Activated naive CD8-positive, alpha-beta T cell treated with anti-CD3 and anti-CD28 coated beads, Interleukin-2, amount 10 ng/mL, durations not matched to agents 7 days and 5 days (primary cell): ENCODE data around the gene PACS1. TPM values are rescaled to one million over a fixed set of nuclear protein-coding genes. Genes with fewer than 3 reads are reported as not detected.

Source experiments
- ATAC-seq: fragments of 150-1000 bp; cut with Tn5 transposase; one replicate; pipeline ENCODE4 v1.10.0; 2021; ENCODE audit warnings: low read depth, moderate library complexity
- POLR2A ChIA-PET: fragments of 350-600 bp; sonication (Branson Sonifier 250); formaldehyde crosslinking; loops from one replicate; lab custom pipeline; 2021; ENCODE audit warnings: antibody characterized with exemption; lab: Charles Lee
- DNase-seq: peaks from one replicate; pipeline ENCODE4 v3.0.0; 2021
- H3K27ac Mint-ChIP-seq: one replicate; pipeline ENCODE4 v1.8.0; 2022; ENCODE audit warnings: mild to moderate bottlenecking, mixed read lengths
- H3K27me3 Mint-ChIP-seq: one replicate; pipeline ENCODE4 v1.8.0; 2022; ENCODE audit warnings: mild to moderate bottlenecking, moderate library complexity, mixed read lengths
- H3K36me3 Mint-ChIP-seq: one replicate; pipeline ENCODE4 v1.8.0; 2021; ENCODE audit warnings: mild to moderate bottlenecking, mixed read lengths
- H3K4me1 Mint-ChIP-seq: one replicate; pipeline ENCODE4 v1.8.0; 2021; ENCODE audit warnings: mixed read lengths
- H3K4me3 Mint-ChIP-seq: one replicate; pipeline ENCODE4 v1.8.0; 2022; ENCODE audit warnings: mild to moderate bottlenecking, moderate library complexity, mixed read lengths
- H3K9me3 Mint-ChIP-seq: one replicate; pipeline ENCODE4 v1.8.0; 2021; ENCODE audit warnings: mixed read lengths
- total RNA-seq, 2 experiments: library from RNA; stranded (reverse); gene quantifications; one replicate each; pipeline ENCODE4 v1.2.3, GENCODE V29; 2021

PACS1 gene
- total RNA-seq, 2 experiments from 2014 or later, result 138 to 162 TPM

GRCh38 chr11:66204412-66204811, 134.3 kb downstream of the PACS1 start:
- POLR2A ChIA-PET, result no interaction called here
- H3K27me3 Mint-ChIP-seq, result no peaks in the 10 kb centered on the region
- H3K27ac Mint-ChIP-seq, result no peak overlapping the region
- H3K9me3 Mint-ChIP-seq, result peaks cover 16% of the 10 kb centered on the region
- H3K4me3 Mint-ChIP-seq, result no peak overlapping the region
- no peak for ATAC-seq
- peaks cover 3% of the 10 kb centered on the region for H3K4me1 Mint-ChIP-seq
- DNase-seq, result no peak
- peaks cover 21% of the 10 kb centered on the region for H3K36me3 Mint-ChIP-seq

- no peak for DNase-seq
- POLR2A ChIA-PET, result no interaction called here
- no peaks in the 10 kb centered on the region for H3K27me3 Mint-ChIP-seq
- H3K9me3 Mint-ChIP-seq, result peaks cover 4% of the 10 kb centered on the region
- no peak for ATAC-seq
- peaks cover 10% of the 10 kb centered on the region for H3K36me3 Mint-ChIP-seq
- H3K4me3 Mint-ChIP-seq, result no peak overlapping the region
- H3K27ac Mint-ChIP-seq, result no peak overlapping the region
- H3K4me1 Mint-ChIP-seq, result peaks cover 7% of the 10 kb centered on the region
These were observed 137.7 kb downstream of the PACS1 start for GRCh38 chr11:66207816-66208215.

GRCh38 chr11:66211100-66211499, 141.0 kb downstream of the PACS1 start:
- ATAC-seq, result no peak

GRCh38 chr11:66216911-66217310, 146.8 kb downstream of the PACS1 start:
- Mint-ChIP-seq H3K4me1 (peaks cover 11% of the 10 kb centered on the region), H3K9me3 (no peaks in the 10 kb centered on the region), H3K36me3 (peaks cover 11% of the 10 kb centered on the region), H3K4me3 (no peak overlapping the region), H3K27ac (no peak overlapping the region), H3K27me3 (no peaks in the 10 kb centered on the region)
- DNase-seq (no peak), ATAC-seq (no peak)
- POLR2A ChIA-PET, result no interaction called here

More at GRCh38 chr11:66211100-66211499, 141.0 kb downstream of the PACS1 start:
- no peak overlapping the region for H3K4me3 Mint-ChIP-seq
- POLR2A ChIA-PET, result no interaction called here
- peaks cover 7% of the 10 kb centered on the region for H3K4me1 Mint-ChIP-seq
- H3K27me3 Mint-ChIP-seq, result no peaks in the 10 kb centered on the region
- H3K36me3 Mint-ChIP-seq, result peaks cover 12% of the 10 kb centered on the region
- no peaks in the 10 kb centered on the region for H3K9me3 Mint-ChIP-seq
- H3K27ac Mint-ChIP-seq, result no peak overlapping the region
- DNase-seq, result no peak

- Mint-ChIP-seq H3K27me3 (no peaks in the 10 kb centered on the region), H3K36me3 (peaks cover 11% of the 10 kb centered on the region), H3K4me3 (no peak overlapping the region), H3K4me1 (peaks cover 20% of the 10 kb centered on the region), H3K9me3 (no peaks in the 10 kb centered on the region), H3K27ac (peak overlapping the region; percentile 62)
- POLR2A ChIA-PET, result interaction anchor here (0.5 kb wide), 1 partner anchor 76 kb away, joined by 3 read pairs; no protein-coding TSS in a partner anchor
- no peak for DNase-seq
- no peak for ATAC-seq
These were observed 148.0 kb downstream of the PACS1 start for GRCh38 chr11:66218036-66218435.

- Mint-ChIP-seq H3K36me3 (peaks cover 11% of the 10 kb centered on the region), H3K27me3 (no peaks in the 10 kb centered on the region), H3K4me3 (no peak overlapping the region), H3K9me3 (no peaks in the 10 kb centered on the region), H3K27ac (peak overlapping the region; percentile 69), H3K4me1 (peaks cover 22% of the 10 kb centered on the region)
- no peak for DNase-seq
- no peak for ATAC-seq
- POLR2A ChIA-PET, result interaction anchor here (0.5 kb wide), 1 partner anchor 77 kb away, joined by 3 read pairs; no protein-coding TSS in a partner anchor
These were observed 149.0 kb downstream of the PACS1 start for GRCh38 chr11:66218846-66219620.

- Mint-ChIP-seq H3K9me3 (no peaks in the 10 kb centered on the region), H3K4me1 (peaks cover 22% of the 10 kb centered on the region), H3K27me3 (no peaks in the 10 kb centered on the region), H3K4me3 (no peak overlapping the region), H3K36me3 (peaks cover 12% of the 10 kb centered on the region), H3K27ac (no peak overlapping the region)
- DNase-seq (no peak), ATAC-seq (no peak)
- POLR2A ChIA-PET, result no interaction called here
These were observed 149.9 kb downstream of the PACS1 start for GRCh38 chr11:66219846-66220565.

- H3K4me3 Mint-ChIP-seq, result no peak overlapping the region
These were observed 150.5 kb downstream of the PACS1 start for GRCh38 chr11:66220566-66220935.

GRCh38 chr11:66221012-66221411, 150.9 kb downstream of the PACS1 start:
- Mint-ChIP-seq H3K9me3 (no peaks in the 10 kb centered on the region), H3K4me1 (peaks cover 22% of the 10 kb centered on the region), H3K4me3 (no peak overlapping the region), H3K36me3 (peaks cover 12% of the 10 kb centered on the region), H3K27ac (peak overlapping the region; percentile 54), H3K27me3 (no peaks in the 10 kb centered on the region)
- ATAC-seq (no peak), DNase-seq (peak; percentile 22)
- POLR2A ChIA-PET, result no interaction called here

More at GRCh38 chr11:66220566-66220935, 150.5 kb downstream of the PACS1 start:
- Mint-ChIP-seq H3K27ac (no peak overlapping the region), H3K4me1 (peaks cover 22% of the 10 kb centered on the region), H3K36me3 (peaks cover 13% of the 10 kb centered on the region), H3K9me3 (no peaks in the 10 kb centered on the region), H3K27me3 (no peaks in the 10 kb centered on the region)
- ATAC-seq, result no peak
- POLR2A ChIA-PET, result no interaction called here
- DNase-seq, result peak; percentile 12

- POLR2A ChIA-PET, result no interaction called here
- DNase-seq (peak; percentile 26), ATAC-seq (no peak)
- H3K27me3 Mint-ChIP-seq, result no peaks in the 10 kb centered on the region
- H3K36me3 Mint-ChIP-seq, result peaks cover 8% of the 10 kb centered on the region
- no peaks in the 10 kb centered on the region for H3K9me3 Mint-ChIP-seq
- H3K4me1 Mint-ChIP-seq, result peaks cover 26% of the 10 kb centered on the region
- no peak overlapping the region for H3K4me3 Mint-ChIP-seq
- H3K27ac Mint-ChIP-seq, result peak overlapping the region; percentile 83
These were observed 151.7 kb downstream of the PACS1 start for GRCh38 chr11:66221726-66222236.

- Mint-ChIP-seq H3K4me1 (peaks cover 26% of the 10 kb centered on the region), H3K27me3 (no peaks in the 10 kb centered on the region), H3K9me3 (no peaks in the 10 kb centered on the region), H3K4me3 (peak overlapping the region; percentile 1), H3K36me3 (peaks cover 8% of the 10 kb centered on the region), H3K27ac (peak overlapping the region; percentile 83)
- ATAC-seq, result peak; percentile 89
- POLR2A ChIA-PET, result interaction anchor here (0.7 kb wide), 1 partner anchor 118 kb away, joined by 7 read pairs; no protein-coding TSS in a partner anchor
- DNase-seq, result peak; percentile 87
These were observed 152.5 kb downstream of the PACS1 start for GRCh38 chr11:66222358-66223149.

- Mint-ChIP-seq H3K27me3 (no peaks in the 10 kb centered on the region), H3K27ac (no peak overlapping the region), H3K9me3 (no peaks in the 10 kb centered on the region), H3K4me3 (no peak overlapping the region), H3K36me3 (peaks cover 6% of the 10 kb centered on the region), H3K4me1 (peaks cover 18% of the 10 kb centered on the region)
- DNase-seq (no peak), ATAC-seq (no peak)
- POLR2A ChIA-PET, result no interaction called here
These were observed 154.3 kb downstream of the PACS1 start for GRCh38 chr11:66224226-66224855.
